Fibroblast of lung (primary cell): Measurements from ENCODE around the gene TTYH2. TPM values are rescaled to one million over a fixed set of nuclear protein-coding genes. Genes with fewer than 3 reads are reported as not detected.

Experiments
- DNase-seq, 2 donors: peaks; one replicate each; pipeline versions ENCODE4 v3.0.0 to v3.0.0-alpha.2; 2010; ENCODE audit warnings: low read depth in 2 of 2
- H2AFZ ChIP-seq: 2 replicates; pipeline ENCODE4 v1.5.1; 2012; ENCODE audit warnings: low read length, control low read depth, inconsistent platforms
- H3K27ac ChIP-seq: 2 replicates; pipeline ENCODE4 v1.5.1; 2011; ENCODE audit warnings: low read length, control low read depth; ENCODE audit not compliant: insufficient read depth
- H3K27me3 ChIP-seq: 2 replicates; pipeline ENCODE4 v1.5.1; 2011; ENCODE audit warnings: mild to moderate bottlenecking, low read length; ENCODE audit not compliant: control insufficient read depth, insufficient read depth
- H3K36me3 ChIP-seq: 2 replicates; pipeline ENCODE4 v1.5.1; 2011; ENCODE audit warnings: low read length; ENCODE audit not compliant: control insufficient read depth, insufficient read depth
- H3K4me1 ChIP-seq: 2 replicates; pipeline ENCODE4 v1.5.1; 2011; ENCODE audit warnings: low read length; ENCODE audit not compliant: control insufficient read depth, insufficient read depth; ENCODE audit errors: extremely low read depth
- H3K4me2 ChIP-seq: 2 replicates; pipeline ENCODE4 v1.5.1; 2011; ENCODE audit warnings: low read length, control low read depth; ENCODE audit not compliant: insufficient read depth; ENCODE audit errors: extremely low read depth
- H3K4me3 ChIP-seq, 4 experiments: fragments of 200-600 bp in 1 of 4; sonication (generic) in 1 of 4; replicated peaks in 1 of 4; 2 replicates each; pipeline ENCODE4 v1.5.1; 2011 to 2016; ENCODE audit warnings: low read length in 4 of 4, low read depth in 3 of 4, mild to moderate bottlenecking in 3 of 4, control low read depth in 2 of 4, inconsistent platforms in 1 of 4, mixed read lengths in 1 of 4; ENCODE audit not compliant: insufficient read depth in 1 of 4; ENCODE audit errors: control extremely low read depth in 1 of 4
- H3K79me2 ChIP-seq: 2 replicates; pipeline ENCODE4 v1.5.1; 2012; ENCODE audit warnings: mild to moderate bottlenecking, low read length, inconsistent platforms; ENCODE audit not compliant: control insufficient read depth, insufficient read depth
- H3K9ac ChIP-seq: 2 replicates; pipeline ENCODE4 v1.5.1; 2011; ENCODE audit warnings: mild to moderate bottlenecking, low read length, control low read depth; ENCODE audit not compliant: insufficient read depth
- H3K9me3 ChIP-seq: 2 replicates; pipeline ENCODE4 v1.5.1; 2012; ENCODE audit warnings: low read depth, low read length; ENCODE audit not compliant: control insufficient read depth, insufficient read depth
- H4K20me1 ChIP-seq: 2 replicates; pipeline ENCODE4 v1.5.1; 2011; ENCODE audit warnings: low read length; ENCODE audit not compliant: control insufficient read depth, insufficient read depth; ENCODE audit errors: extremely low read depth
- CTCF ChIP-seq, 2 donors: IDR thresholded peaks in 1 of 2; conservative IDR thresholded peaks in 1 of 2; 1 replicate in 1 of 2; 2 replicates in 1 of 2; pipeline ENCODE4 v1.5.1; 2011 to 2012; ENCODE audit warnings: low read length in 2 of 2, control low read depth in 1 of 2, inconsistent platforms in 1 of 2, low read depth in 1 of 2, mild to moderate bottlenecking in 1 of 2
- EZH2 ChIP-seq: IDR thresholded peaks from 2 replicates; pipeline ENCODE4 v1.5.1; 2012; ENCODE audit warnings: low read length, control low read depth, mild to moderate bottlenecking; ENCODE audit errors: missing control alignments
- polyA plus RNA-seq, 2 donors: library from polyadenylated mRNA; depleted of rRNA in 1 of 2; stranded (reverse) in 1 of 2; unstranded in 1 of 2; fragments of >200 nt; gene quantifications; 2 replicates each; pipeline ENCODE4 v1.2.1, GENCODE V29; 2011 to 2012; ENCODE audit warnings: missing spikeins in 1 of 2
- total RNA-seq: library from RNA; depleted of rRNA; stranded (reverse); fragments of >200 nt; gene quantifications from 2 replicates; pipeline ENCODE4 v1.2.1, GENCODE V29; 2014

The TTYH2 gene
- total and polyA plus RNA-seq, 2 donors (not counting 1 experiment from before 2014, with no cell fraction given) = 0.99 to 1.2 TPM

GRCh38 chr17:74244548-74244947 is 31.2 kb downstream of the TTYH2 start:
- Histone ChIP-seq H3K27me3 (no peaks in the 10 kb centered on the region), H3K79me2 (no peaks in the 10 kb centered on the region), H3K9ac (no peak overlapping the region), H3K4me3 (no peak overlapping the region), H3K9me3 (no peaks in the 10 kb centered on the region), H3K4me1 (no peaks in the 10 kb centered on the region), H3K36me3 (no peaks in the 10 kb centered on the region), H4K20me1 (no peaks in the 10 kb centered on the region), H3K4me2 (no peak overlapping the region), H2AFZ (no peak overlapping the region), H3K27ac (no peak overlapping the region)
- TF ChIP-seq CTCF (conservative IDR thresholded peaks at IDR 0.05 in 1 of 2, IDR thresholded peaks at IDR 0.05 in 1 of 2; ENCODE audit: low read depth in 1 of 2, low read length in 2 of 2) = no peak
- no peak for DNase-seq

- Histone ChIP-seq H3K4me3 (no peak overlapping the region), H3K79me2 (no peaks in the 10 kb centered on the region), H3K9ac (no peak overlapping the region), H3K4me2 (no peak overlapping the region), H3K27ac (no peak overlapping the region), H2AFZ (no peak overlapping the region), H4K20me1 (no peaks in the 10 kb centered on the region), H3K27me3 (no peaks in the 10 kb centered on the region), H3K36me3 (no peaks in the 10 kb centered on the region), H3K9me3 (no peaks in the 10 kb centered on the region), H3K4me1 (no peaks in the 10 kb centered on the region)
- TF ChIP-seq EZH2 = no peak
- no peak for TF ChIP-seq CTCF (conservative IDR thresholded peaks at IDR 0.05 in 1 of 2, IDR thresholded peaks at IDR 0.05 in 1 of 2; ENCODE audit: low read depth in 1 of 2, low read length in 2 of 2)
- no peak for DNase-seq
These were observed 31.9 kb downstream of the TTYH2 start for GRCh38 chr17:74245145-74245831.

- H3K36me3 ChIP-seq = no peaks in the 10 kb centered on the region
- TF ChIP-seq CTCF (conservative IDR thresholded peaks at IDR 0.05 in 1 of 2, IDR thresholded peaks at IDR 0.05 in 1 of 2; ENCODE audit: low read depth in 1 of 2, low read length in 2 of 2) (no peak), EZH2 (no peak)
- H4K20me1 ChIP-seq = no peaks in the 10 kb centered on the region
- H3K9ac ChIP-seq = no peak overlapping the region
- DNase-seq = no peak
- H3K4me2 ChIP-seq = no peak overlapping the region
- H3K4me1 ChIP-seq = no peaks in the 10 kb centered on the region
- H3K4me3 ChIP-seq = no peak overlapping the region
- no peak overlapping the region for H2AFZ ChIP-seq
- H3K9me3 ChIP-seq = no peaks in the 10 kb centered on the region
- no peaks in the 10 kb centered on the region for H3K27me3 ChIP-seq
- H3K79me2 ChIP-seq = no peaks in the 10 kb centered on the region
- H3K27ac ChIP-seq = no peak overlapping the region
These were observed 32.5 kb downstream of the TTYH2 start for GRCh38 chr17:74245871-74246270.
